Gastroesophageal sphincter (tissue), 3 donors: ENCODE measurements around the gene CCNDBP1.

ENCODE experiments used
- EP300 ChIP-seq: sonication (generic); formaldehyde crosslinking; IDR thresholded peaks from one replicate; pipeline ENCODE4 v1.6.1; 2017; ENCODE audit warnings: antibody characterized with exemption, mild to moderate bottlenecking
- POLR2A ChIP-seq, 2 donors: fragments of 450-650 bp; IDR thresholded peaks; one replicate each; pipeline ENCODE4 v1.6.1; 2017; ENCODE audit warnings: antibody characterized with exemption in 2 of 2, mild to moderate bottlenecking in 2 of 2, moderate library complexity in 1 of 2
- POLR2AphosphoS5 ChIP-seq: sonication (generic); formaldehyde crosslinking; IDR thresholded peaks from one replicate; pipeline ENCODE4 v1.6.1; 2017; ENCODE audit warnings: antibody characterized with exemption
- TF ChIP-seq, protein P1 (sequence below), 4 experiments: fragments of 200-600 bp in 2 of 4; fragments of 450-650 bp in 2 of 4; sonication (generic) in 1 of 4; IDR thresholded peaks; one replicate each; pipeline ENCODE4 v1.5.1; 2017 to 2019; ENCODE audit warnings: antibody characterized with exemption in 4 of 4, mild to moderate bottlenecking in 2 of 4, moderate library complexity in 2 of 4

DNA sequence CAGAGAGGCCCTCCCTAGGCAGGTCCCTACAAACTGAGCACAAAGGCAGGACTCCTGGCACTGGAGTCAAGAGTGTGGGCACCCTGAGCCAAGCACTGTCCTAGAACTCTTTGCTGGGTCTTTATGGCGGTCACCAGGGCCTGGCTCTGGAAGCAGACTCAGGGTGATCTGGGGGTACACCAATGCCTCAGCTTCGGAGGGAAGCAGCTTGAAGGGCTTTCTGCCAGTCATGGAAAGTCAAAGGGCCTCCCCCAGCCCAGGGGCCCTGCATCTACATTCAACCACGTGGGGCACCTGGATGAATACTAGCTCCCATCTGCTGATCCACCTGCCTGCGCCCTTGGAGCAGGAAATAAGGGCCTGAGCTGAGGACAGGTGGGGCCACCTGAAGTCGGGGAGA lies 28.3 kb downstream of the CCNDBP1 start:
- no peak for TF ChIP-seq EP300
- TF ChIP-seq POLR2A (IDR thresholded peaks at IDR 0.05): no peak
- TF ChIP-seq, protein P1, sequence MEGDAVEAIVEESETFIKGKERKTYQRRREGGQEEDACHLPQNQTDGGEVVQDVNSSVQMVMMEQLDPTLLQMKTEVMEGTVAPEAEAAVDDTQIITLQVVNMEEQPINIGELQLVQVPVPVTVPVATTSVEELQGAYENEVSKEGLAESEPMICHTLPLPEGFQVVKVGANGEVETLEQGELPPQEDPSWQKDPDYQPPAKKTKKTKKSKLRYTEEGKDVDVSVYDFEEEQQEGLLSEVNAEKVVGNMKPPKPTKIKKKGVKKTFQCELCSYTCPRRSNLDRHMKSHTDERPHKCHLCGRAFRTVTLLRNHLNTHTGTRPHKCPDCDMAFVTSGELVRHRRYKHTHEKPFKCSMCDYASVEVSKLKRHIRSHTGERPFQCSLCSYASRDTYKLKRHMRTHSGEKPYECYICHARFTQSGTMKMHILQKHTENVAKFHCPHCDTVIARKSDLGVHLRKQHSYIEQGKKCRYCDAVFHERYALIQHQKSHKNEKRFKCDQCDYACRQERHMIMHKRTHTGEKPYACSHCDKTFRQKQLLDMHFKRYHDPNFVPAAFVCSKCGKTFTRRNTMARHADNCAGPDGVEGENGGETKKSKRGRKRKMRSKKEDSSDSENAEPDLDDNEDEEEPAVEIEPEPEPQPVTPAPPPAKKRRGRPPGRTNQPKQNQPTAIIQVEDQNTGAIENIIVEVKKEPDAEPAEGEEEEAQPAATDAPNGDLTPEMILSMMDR (IDR thresholded peaks at IDR 0.05): no peak
- TF ChIP-seq POLR2AphosphoS5: no peak
